GM21390 (cell line): ENCODE data around the gene PDIA3.
"Not testable (repeated sequence)": the region's sequence is repeated elsewhere in the genome, so short reads cannot be mapped to it uniquely, and the experiment has no call there.

Experiments used
- ATAC-seq: cut with Tn5 transposase; IDR thresholded peaks from one replicate; pipeline ENCODE4 v1.9.1; 2021; ENCODE audit not compliant: unreplicated experiment

The PDIA3 gene

DNA sequence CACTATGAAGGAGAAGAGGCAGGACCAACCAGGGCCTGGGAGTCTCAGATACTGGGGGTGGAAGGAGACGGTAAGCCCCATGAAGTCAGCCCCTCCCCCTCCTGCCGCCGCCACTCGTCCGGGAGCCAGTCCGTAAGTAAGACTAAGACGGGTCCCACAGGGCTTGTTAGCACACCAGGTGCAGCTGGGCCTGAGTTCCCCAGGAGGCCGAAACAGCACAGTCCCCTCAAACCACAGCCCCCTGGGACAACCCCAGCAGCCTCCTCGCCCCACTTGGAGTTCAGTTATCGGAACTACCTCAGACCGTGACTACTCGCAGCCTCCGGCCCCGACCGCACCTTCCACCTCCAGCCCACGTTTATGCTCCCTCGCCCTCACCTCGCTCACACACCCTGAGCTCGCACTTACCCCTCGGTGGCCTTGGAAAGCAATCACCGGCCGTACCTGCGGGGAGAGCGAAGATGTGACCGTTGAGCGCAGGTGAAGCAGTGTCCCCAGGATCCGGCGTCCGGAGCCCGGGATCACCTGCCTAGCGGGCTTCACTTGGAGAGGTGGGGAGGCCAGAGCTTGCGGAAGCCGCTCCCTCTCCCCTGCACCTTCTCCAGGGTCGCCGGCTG, 30.0 kb downstream of the PDIA3 start:
- ATAC-seq: peak; percentile 66

DNA sequence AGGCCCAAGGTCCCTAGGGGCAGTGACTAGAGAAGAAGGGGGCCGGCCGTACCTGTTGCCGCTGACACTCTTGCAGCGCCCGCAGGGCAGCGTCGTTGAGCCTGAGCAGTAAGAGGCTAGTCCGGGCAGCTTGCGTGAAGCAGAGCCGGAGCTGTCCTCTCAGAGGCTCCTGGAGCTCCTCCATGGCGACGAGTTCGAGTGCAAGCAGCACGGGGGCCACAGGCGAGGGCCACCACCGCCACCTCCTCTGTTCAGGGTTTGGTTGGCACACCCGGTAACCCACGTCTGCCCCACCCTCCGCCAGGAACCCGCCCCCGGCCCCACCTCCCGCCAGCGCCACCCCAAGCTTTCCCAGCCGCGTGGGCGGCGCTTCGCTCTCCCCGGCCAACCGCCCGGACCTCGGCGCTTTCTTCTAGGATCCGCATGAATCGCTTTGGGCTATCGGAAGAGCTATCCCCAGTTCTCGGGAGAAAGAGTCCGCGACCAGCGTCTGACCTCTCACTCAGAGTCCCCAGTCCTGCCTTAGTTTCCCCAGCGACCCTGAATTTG, 30.6 kb downstream of the PDIA3 start, which contains the start of gene ELL3:
Gene ELL3, minus strand, starts transcription at position 249 of the 549 bp plus-strand sequence. Its CDS starts 65 bp downstream, at position 184.
- ATAC-seq: peak; percentile 31

DNA sequence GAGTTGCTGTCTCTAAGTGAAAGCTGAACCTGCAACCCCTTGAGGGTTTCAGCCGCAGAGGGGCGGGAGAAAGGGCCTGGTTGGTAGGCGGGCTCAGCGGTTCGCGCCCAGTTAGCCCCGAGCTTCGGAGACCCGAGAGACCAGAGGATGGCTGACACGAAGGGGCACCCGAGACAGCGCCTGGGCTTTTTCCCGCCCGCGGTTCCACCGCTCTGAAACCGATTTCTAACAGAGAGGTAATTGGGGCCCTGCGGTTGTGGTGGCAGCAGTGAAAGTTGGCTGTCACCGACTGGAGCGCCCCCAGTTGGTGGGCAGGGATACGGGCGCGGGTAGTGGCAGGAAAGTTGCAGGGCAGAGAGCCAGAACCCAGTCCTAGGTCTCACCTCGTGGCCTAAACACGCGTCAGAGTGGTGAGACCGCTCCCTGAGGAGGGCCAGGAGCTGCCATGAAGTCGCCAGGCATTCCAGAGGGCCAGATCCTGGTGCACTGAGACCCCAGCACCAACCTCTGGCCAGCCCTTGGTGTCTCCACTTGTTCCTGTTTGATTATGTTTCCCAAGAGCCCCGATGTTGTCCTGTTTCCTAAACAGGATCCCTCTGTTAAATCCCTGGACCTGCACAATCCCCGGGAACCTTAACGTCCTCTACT, 31.2 kb downstream of the PDIA3 start:
- ATAC-seq: peak; percentile 46

DNA sequence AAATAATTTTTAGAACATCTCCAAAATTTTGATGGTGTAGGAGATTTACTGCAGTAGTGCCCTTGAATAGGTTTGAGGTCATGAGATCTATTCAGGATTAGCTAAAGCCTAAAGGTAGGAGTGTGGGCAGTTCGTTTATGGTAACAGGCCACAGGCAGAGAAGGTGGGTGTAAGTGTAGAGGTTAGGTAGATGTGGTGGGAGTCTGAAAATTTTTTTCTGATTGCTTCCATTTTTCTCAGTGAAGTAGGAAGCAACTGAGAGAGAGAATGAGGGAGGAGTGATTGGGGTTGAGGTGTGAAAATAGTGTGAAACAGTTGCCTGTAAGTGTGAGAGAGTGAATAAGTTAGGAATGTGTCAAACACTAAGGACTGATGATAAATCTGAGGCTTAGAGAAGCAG, 32.8 kb downstream of the PDIA3 start:
- ATAC-seq: no peak

DNA sequence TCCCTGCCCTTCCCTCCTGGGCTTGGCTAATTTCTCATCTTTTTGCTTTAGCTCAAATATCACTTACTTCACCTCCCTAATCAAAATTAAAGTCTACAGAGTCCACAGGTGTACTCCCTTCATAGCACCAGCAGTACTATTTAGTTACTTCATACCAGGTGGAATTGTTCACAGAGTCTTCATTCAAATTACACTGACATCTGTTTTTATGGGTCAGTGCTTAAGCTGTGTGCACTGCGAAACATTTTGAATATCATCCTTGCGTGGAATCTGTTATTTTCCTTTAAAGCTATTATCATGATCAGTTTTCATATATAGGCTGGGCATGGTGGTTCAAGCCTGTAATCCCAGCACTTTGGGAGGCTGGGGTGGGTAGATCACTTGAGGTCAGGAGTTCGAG, 43.2 kb downstream of the PDIA3 start:
- ATAC-seq: no peak

DNA sequence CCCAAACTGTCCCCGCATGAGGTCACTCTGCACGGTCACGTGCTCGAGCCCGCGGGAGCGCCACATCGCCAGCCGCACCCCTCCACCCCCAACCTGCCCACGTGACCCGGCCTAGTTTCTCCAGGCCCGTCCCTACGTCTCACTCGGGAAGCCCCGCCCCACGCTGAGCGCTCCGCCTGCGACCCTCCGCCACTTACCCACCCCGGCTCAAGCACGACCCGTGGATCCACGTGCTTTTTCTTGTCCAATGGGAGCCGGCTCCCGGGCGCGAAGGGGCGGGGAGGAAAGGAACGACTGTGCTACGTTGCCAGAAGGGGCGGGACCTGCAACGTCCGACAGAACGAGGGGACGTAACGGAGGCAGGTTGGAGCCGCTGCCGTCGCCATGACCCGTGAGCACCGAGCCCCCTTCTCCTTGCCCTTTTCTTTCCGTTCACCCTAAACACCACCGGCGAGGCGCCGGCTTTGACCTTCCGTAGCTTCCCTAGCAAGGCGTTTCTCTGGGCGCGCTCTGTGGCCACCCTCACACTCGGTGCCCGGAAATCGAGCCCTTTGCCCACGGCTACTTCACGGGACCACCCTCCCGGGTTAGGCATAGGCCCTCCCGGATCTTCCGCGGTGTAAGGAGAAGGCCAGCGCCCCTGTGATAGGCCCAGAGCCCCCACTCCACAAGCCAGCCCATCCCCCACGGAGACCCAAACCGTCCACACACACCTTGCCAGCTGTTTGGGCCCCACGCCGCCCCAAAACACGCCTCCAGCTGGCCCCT, 45.9 kb downstream of the PDIA3 start, which contains the start of gene SERF2:
Gene SERF2, plus strand, starts transcription at position 328 of the 768 bp plus-strand sequence. Its CDS starts 57 bp downstream, at position 385.
- ATAC-seq: peak; percentile 82

DNA sequence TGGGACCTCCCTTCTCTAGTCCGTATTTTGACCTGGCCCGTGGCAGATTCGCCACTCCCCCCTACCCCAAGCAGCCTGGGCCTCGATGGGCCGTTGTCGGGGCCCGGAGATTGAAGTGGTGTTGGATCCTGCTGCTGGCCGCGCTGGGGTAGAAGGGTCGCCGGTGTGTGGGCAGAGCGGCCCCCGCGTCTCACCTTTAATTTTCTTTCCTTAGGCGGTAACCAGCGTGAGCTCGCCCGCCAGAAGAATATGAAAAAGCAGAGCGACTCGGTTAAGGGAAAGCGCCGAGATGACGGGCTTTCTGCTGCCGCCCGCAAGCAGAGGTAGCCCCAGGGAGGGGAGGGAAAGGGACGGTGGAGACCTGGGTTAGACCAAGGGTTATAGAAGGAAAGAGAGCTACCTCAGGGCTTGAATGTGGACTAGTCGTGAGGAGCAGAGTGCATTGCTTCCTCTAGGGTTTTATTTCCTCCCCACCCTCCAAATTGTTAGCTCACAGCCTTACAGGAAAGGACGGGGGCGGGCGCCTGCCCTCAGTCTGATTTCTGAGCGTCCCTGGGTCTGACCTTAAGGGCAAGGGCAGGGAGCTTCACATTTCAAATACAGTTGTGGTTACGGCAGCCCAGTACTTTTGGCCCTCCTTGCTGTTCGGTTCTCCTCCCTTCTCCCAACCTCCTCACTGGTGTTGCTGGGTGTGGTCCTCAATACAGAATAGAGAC, 46.7 kb downstream of the PDIA3 start:
- no peak for ATAC-seq

DNA sequence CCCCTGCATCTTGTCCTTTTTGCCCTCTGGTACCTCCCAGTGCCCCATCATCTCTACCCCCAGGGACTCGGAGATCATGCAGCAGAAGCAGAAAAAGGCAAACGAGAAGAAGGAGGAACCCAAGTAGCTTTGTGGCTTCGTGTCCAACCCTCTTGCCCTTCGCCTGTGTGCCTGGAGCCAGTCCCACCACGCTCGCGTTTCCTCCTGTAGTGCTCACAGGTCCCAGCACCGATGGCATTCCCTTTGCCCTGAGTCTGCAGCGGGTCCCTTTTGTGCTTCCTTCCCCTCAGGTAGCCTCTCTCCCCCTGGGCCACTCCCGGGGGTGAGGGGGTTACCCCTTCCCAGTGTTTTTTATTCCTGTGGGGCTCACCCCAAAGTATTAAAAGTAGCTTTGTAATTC, 47.4 kb downstream of the PDIA3 start:
- ATAC-seq: no peak

DNA sequence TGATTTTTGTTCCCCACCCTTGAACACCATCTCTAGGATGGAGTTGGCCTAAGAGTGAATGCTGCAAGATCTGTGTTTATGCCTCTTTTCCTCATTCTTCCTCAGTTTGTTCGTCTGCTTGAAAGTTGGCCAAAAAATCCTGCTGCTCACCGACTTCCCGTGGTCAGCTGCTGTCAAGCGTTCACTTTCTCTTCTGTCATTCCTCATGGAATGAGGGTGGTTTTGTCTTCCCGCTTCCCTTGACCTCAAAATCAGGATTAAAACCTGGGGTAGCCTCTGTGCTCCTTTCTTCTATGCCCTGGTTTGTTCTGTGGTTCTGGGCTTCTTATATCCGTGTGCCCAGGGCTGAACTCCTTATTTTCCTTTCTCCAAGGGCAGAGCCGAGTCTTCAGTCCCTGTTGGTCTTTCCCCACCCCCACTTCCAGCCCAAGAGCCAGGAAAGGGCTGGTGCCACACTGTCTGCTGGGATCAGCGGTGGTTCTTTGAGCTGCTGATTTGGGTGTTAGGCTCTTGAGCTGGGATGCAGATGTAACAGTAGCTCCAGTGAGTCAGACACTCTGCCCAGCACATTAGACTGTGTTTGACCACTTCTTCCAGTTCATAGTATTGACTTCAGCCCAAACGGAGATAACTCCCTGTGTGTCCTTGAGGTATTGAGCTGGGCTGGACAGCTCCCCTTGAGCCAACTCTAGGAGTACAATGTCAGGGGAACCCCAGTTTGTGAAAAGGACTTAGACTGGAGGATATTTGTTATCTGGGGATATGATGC, 48.2 kb downstream of the PDIA3 start:
- no peak for ATAC-seq

DNA sequence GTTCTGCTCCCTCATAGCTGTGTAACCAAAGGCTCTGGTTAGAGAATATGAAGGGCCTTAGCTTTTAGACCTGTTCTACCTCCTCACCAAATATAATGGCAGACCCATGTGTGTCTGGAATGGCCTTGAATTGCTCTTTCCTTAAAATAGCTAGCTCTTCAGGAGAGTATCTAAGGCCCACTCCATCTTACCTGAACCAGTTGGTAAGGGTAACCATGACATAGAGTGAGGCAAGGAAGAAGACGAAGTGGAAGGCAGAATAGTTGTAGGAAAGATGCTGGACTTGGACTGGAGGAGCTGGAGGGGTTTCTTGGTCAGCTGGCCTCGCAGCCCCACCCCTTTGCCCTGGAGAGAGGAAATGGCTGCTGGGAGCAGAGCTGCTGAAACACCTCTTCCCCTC, 49.0 kb downstream of the PDIA3 start:
- ATAC-seq: no peak

DNA sequence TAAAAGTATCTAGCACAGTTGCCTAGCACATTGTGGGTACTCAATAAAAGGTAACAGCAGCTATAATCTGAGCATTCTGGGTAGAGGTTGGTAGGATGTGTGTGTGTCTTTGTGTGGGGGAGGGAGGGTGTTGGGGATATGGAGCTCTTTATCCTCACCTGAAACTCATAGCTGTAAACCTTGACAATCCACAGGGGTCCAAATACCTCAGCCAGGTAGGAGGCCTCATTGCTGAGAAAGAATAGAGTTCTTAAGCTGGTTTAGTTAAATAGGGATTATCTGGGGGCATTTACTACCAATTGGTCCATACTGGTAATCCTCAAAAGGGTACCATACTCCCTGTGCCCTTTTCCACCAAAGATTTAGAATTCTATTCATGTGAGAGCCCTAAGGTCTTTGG, 49.8 kb downstream of the PDIA3 start:
- ATAC-seq: no peak

DNA sequence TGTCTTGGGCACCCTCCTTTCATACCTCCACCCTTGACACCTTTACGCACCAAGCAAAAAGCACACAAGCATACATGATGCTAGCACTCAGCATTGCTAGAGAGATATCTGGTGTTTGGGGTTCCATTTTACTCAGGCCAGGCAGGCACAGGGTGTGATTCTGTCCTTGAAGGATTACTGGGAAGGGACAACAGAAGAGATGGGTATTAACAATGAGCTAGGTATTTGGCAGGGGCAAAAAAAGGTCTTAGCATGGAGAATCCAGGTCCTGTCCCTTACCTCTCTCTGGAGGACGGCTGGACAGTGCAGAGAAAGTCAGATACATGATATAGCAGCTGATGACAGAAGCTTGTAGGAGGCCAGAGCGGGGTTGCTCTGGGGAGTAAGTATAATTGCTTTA, 50.3 kb downstream of the PDIA3 start:
- ATAC-seq: no peak

DNA sequence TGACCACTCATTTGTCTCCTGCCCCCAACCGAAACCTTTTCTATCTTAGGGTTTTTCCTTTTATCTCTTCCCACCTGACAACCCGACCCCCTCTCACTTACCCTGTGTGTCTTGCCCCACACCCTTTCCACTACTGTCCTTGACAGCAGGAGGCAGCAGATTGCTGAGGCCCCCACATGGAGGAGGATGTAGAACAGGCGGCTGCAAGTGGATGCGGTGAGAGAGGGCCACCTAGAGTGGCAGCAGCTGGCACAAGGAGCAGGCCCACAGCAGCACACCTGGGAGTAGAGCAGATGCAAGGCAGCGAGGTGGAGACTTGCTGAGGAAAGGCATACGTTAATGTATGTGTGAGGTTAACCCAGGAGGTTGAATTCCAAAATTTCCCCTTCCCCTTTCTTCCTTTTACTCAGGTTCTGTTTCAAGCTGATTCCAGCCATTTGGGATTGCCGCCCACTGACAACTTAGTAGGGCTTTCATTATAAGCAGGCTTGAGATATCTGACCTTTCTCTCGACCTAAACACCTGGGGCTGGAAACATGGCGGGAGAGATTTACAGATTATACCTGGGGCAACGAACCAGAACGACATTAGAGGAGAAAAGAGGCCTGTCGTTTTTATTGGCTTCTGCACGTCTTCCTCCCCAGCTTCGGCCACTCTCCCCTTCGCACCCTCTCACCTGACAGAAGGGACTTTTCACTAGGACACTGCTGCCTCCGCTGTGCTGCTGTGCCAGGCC, 53.1 kb downstream of the PDIA3 start:
- no peak for ATAC-seq

DNA sequence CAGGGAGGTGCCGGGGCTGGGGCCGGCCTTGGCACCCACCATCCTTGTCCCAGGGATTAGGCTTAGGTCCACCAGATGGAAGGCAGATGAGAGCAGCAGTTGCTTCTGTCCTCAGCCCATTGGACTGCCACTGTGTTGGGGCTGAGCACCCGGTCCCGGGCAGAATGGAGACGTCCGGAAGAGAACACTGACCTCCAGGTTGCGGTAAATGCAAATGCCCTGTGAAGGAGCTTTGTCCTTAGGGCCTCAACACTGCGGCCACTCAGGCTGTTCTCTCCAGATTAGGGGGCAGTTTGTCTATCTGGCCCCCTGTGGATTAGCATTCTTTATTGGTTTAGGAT, 53.7 kb downstream of the PDIA3 start, which contains the start of gene SERINC4:
Gene SERINC4, minus strand, starts transcription at position 276 of the 341 bp plus-strand sequence. Its CDS starts 234 bp downstream, at position 42.
- no peak for ATAC-seq

DNA sequence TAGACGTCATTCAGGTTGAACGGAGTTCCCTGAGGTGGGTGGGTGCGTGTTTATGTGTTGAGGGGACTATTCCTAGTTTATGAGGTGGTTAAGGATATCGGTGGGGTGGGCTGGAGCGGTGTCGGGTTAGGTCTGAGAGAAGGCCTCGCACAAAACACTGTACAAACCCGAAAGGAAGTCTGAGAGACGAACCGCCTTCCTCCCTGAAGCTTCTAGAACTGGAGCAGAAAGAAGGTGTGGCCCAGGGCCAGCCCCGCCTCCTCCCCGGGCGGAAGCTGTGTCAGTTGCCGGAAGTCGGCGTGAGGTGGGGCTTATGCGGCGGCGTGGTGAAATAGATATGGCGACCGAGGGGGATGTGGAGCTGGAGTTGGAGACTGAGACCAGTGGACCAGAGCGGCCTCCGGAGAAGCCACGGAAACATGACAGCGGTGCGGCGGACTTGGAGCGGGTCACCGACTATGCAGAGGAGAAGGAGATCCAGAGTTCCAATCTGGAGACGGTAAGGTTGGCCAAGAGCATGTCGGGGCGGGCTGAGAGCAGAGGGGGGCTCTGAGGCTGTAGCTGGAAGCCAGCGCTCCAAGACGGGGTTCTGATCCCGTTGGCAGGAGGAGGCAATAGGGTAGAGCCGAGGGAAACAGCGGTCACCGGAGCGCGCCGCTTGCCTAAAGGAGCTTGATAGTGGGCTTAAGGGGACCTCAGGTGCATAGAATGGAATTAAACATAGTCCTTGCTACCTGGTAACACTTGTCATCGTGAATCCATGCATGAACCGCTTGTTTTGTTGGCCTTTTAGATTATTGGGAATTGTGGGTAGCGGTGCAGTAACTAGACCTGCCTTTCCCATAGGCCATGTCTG, 54.3 kb downstream of the PDIA3 start, which contains the start of gene HYPK:
Gene HYPK, plus strand, starts transcription at position 314 of the 856 bp plus-strand sequence. Its CDS starts 24 bp downstream, at position 338.
- peak; percentile 90 for ATAC-seq

DNA sequence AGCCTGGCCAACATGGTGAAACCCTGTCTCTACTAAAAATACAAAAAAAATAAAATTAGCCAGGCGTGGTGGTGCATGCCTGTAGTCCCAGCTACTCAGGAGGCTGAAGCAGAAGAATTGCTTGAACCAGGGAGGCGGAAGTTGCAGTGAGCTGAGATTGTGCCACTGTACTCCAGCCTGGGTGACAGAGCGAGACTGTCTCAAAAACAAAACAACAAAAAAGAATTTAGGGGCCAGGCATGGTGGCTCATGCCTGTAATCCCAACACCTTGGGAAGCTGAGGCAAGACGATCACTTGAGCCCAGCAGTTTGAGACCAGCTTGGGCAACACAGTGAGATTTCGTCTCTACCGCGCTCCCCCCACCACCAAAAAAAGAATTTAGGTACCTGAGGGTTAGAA, 56.4 kb downstream of the PDIA3 start:
- ATAC-seq: not testable (repeated sequence)

DNA sequence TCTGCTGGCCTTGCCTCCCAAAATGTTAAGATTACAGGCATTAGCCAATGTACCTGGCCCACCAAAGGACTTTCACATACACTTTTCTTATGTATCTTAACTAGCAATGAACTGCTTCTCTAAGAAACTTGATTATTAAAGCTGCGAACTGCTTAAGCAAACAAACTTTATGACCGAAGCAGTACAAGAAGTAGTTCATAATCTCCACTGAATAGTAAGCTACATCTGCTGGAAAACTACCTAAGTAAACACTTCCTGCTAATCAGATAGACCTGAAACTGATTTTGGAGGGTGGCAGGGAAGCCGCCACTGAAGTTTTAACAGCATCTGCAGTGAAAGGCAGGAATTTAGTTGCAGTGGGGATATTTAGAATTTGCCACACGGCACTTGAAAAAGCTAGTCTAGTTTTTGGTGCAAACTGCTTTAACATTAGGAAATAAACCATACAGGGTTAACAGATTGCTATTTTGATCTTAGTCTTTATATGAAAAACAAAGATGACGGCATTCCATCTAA, 62.3 kb downstream of the PDIA3 start:
- ATAC-seq: no peak

DNA sequence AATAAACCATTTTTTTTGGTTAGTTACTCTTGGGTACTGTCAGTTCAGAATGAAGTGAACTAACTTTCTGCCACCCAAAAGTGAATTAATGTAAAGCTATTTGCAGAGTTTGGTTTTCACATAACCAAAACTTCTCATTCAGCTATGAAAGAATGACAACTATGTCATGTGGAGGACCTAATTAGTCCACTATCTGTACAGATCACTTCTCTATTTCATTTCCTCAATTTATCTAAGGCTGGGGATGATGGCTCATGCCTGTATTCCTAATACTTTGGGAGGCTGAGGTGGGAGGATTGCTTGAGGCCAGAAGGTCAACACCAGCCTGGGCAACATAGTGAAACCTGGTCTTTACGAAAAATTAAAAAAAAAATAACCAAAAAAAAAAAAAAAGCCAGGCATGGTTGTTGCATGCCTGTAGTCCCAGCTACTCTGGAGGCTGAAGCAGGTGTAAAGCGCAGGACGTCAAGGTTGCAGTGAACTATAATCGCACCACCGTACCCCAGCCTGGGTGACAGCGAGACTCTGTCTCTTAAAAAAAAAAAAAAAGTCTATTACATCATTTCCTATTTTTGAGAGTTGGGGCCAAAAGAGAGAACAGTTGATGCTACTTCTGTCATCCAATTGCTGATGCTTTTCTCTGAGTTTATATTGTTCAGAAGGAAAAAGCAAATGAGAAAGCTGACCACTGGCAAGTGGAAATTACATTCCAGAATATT, 62.9 kb downstream of the PDIA3 start:
- ATAC-seq: no peak
